Fibroblast of lung (primary cell): ENCODE measurements around the gene PCLO.

Source experiments
- CTCF ChIP-seq, 2 donors: IDR thresholded peaks in 1 of 2; conservative IDR thresholded peaks in 1 of 2; 1 replicate in 1 of 2; 2 replicates in 1 of 2; pipeline ENCODE4 v1.5.1; 2011 to 2012; ENCODE audit warnings: low read length in 2 of 2, control low read depth in 1 of 2, inconsistent platforms in 1 of 2, low read depth in 1 of 2, mild to moderate bottlenecking in 1 of 2
- EZH2 ChIP-seq: IDR thresholded peaks from 2 replicates; pipeline ENCODE4 v1.5.1; 2012; ENCODE audit warnings: low read length, control low read depth, mild to moderate bottlenecking; ENCODE audit errors: missing control alignments

- TF ChIP-seq CTCF (conservative IDR thresholded peaks at IDR 0.05 in 1 of 2, IDR thresholded peaks at IDR 0.05 in 1 of 2; ENCODE audit: low read depth in 1 of 2, low read length in 2 of 2), result no peak
- no peak for TF ChIP-seq EZH2
Observed at GRCh38 chr7:82839555-82839954, 323.1 kb downstream of the PCLO start.
